ENCODE measurements around the gene ANO6. TPM values are rescaled to one million over a fixed set of nuclear protein-coding genes. Genes with fewer than 3 reads are reported as not detected.

ANO6 gene, protein sequence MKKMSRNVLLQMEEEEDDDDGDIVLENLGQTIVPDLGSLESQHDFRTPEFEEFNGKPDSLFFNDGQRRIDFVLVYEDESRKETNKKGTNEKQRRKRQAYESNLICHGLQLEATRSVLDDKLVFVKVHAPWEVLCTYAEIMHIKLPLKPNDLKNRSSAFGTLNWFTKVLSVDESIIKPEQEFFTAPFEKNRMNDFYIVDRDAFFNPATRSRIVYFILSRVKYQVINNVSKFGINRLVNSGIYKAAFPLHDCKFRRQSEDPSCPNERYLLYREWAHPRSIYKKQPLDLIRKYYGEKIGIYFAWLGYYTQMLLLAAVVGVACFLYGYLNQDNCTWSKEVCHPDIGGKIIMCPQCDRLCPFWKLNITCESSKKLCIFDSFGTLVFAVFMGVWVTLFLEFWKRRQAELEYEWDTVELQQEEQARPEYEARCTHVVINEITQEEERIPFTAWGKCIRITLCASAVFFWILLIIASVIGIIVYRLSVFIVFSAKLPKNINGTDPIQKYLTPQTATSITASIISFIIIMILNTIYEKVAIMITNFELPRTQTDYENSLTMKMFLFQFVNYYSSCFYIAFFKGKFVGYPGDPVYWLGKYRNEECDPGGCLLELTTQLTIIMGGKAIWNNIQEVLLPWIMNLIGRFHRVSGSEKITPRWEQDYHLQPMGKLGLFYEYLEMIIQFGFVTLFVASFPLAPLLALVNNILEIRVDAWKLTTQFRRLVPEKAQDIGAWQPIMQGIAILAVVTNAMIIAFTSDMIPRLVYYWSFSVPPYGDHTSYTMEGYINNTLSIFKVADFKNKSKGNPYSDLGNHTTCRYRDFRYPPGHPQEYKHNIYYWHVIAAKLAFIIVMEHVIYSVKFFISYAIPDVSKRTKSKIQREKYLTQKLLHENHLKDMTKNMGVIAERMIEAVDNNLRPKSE
- total RNA-seq = 21.9 and 26.4 TPM in 2 replicates

DNA sequence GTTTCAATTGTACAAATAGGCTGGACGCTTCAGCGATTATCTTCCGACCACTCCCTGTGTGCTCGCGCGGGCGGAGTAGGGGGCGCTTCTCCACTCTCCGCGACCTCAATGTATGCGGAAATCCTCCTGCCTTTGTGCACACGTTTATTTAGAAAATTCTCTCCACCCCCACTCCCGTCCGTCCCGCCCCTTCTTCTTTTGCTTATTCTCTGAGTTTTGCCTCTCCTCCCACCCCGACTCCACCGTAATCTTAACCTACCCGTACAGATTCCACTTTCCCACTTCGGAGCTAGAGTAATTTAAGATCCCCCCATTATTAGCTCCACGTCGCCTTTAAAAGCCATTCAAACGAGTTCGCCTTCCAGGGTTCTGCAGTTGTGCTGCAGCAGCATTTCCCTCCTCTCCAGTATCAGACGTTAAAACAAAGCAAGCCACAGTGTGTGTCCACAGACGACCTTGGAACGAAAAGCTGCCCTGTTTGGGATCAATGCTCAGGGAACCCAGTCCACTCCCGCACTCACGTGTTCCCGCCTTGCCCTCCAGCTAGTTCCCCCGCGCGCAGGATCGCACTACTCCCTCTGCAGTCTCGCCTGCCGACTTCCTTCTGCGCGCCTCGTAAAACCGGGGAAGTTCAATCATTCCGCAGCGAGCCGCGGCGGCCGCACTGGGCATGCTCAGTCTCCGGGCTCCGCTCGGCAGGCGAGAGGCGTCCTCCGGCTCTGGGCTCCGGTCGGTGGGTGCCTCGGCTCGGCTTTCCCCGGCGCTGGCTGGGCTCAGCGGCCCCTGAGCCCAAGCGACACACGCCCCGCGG is at the start of gene ANO6:
Gene ANO6 (plus strand): TSS at position 677 of the 811 bp plus-strand sequence. CDS start 227 bp downstream, outside the sequence.

Other genes starting within 250 kb of the ANO6 start
- not detected in 2 replicates for gene DBX2, start 165.0 kb upstream of the ANO6 start, total RNA-seq

Data from airway epithelial cell (primary cell).